ENCODE results near the gene TMEM132E.

- no peak for TF ChIP-seq CTCF (IDR thresholded peaks at IDR 0.05; ENCODE audit: insufficient read depth, low read length)
- TF ChIP-seq REST (IDR thresholded peaks at IDR 0.05; ENCODE audit: insufficient replicate concordance, low read depth): no peak
Measured at GRCh38 chr17:34592002-34592401, 12.6 kb downstream of the TMEM132E start.

All from HL-60 (cell line).